Activated CD8-positive, alpha-beta memory T cell treated with anti-CD3 and anti-CD28 coated beads, Interleukin-2, amount 50 U/mL, for 4 hours (primary cell): ENCODE results near the gene NTM.
"Not testable (repeated sequence)": the region's sequence is repeated elsewhere in the genome, so short reads cannot be mapped to it uniquely, and the experiment has no call there.

ENCODE experiments used
- DNase-seq: peaks from one replicate; pipeline ENCODE4 v3.0.0-alpha.2; 2020

Gene NTM

GRCh38 chr11:132310390-132311375 is 940.3 kb downstream of the NTM start:
- no peak for DNase-seq

- DNase-seq = no peak
Observed at GRCh38 chr11:132311703-132312102, 941.3 kb downstream of the NTM start.

GRCh38 chr11:132312161-132312560 is 941.7 kb downstream of the NTM start:
- DNase-seq = no peak

GRCh38 chr11:132312701-132313111 is 942.3 kb downstream of the NTM start:
- DNase-seq = no peak

GRCh38 chr11:132314911-132315455 is 944.6 kb downstream of the NTM start:
- DNase-seq = no peak

GRCh38 chr11:132315696-132316095 is 945.3 kb downstream of the NTM start:
- DNase-seq = no peak

GRCh38 chr11:132318421-132319157 is 948.2 kb downstream of the NTM start:
- no peak for DNase-seq

GRCh38 chr11:132319419-132319818 is 949.0 kb downstream of the NTM start:
- DNase-seq = not testable (repeated sequence)

GRCh38 chr11:132330515-132330914 is 960.1 kb downstream of the NTM start:
- DNase-seq = no peak

- no peak for DNase-seq
Observed at GRCh38 chr11:132332521-132332920, 962.1 kb downstream of the NTM start.

- no peak for DNase-seq
Observed at GRCh38 chr11:132334769-132335280, 964.4 kb downstream of the NTM start.

- no peak for DNase-seq
Observed at GRCh38 chr11:132335311-132335710, 964.9 kb downstream of the NTM start.

- no peak for DNase-seq
Observed at GRCh38 chr11:132336781-132337535, 966.5 kb downstream of the NTM start.

- no peak for DNase-seq
Observed at GRCh38 chr11:132337819-132338416, 967.5 kb downstream of the NTM start.

GRCh38 chr11:132342408-132342807 is 972.0 kb downstream of the NTM start:
- no peak for DNase-seq

- no peak for DNase-seq
Observed at GRCh38 chr11:132343445-132344175, 973.2 kb downstream of the NTM start.

GRCh38 chr11:132346558-132347148 is 976.2 kb downstream of the NTM start:
- DNase-seq = no peak

GRCh38 chr11:132347156-132348090 is 977.0 kb downstream of the NTM start:
- DNase-seq = no peak

- no peak for DNase-seq
Observed at GRCh38 chr11:132349811-132350733, 979.7 kb downstream of the NTM start.
